NT2/D1 (cell line): ENCODE measurements around the gene MON2.

ENCODE experiments used
- DNase-seq: peaks from one replicate; pipeline ENCODE4 v3.0.0-alpha.2; 2011; ENCODE audit warnings: low read depth, low spot score
- H3K27me3 ChIP-seq: 2 replicates; pipeline ENCODE4 v1.6.0; 2011; ENCODE audit warnings: mild to moderate bottlenecking; ENCODE audit not compliant: insufficient read length, insufficient read depth
- H3K36me3 ChIP-seq: 2 replicates; pipeline ENCODE4 v1.6.1; 2011; ENCODE audit warnings: mild to moderate bottlenecking, low read length, mixed read lengths; ENCODE audit not compliant: insufficient read depth, insufficient read length
- H3K4me1 ChIP-seq: 2 replicates; pipeline ENCODE4 v1.5.1; 2011; ENCODE audit not compliant: insufficient read depth, insufficient read length
- H3K4me3 ChIP-seq: 2 replicates; pipeline ENCODE4 v1.5.1; 2011; ENCODE audit warnings: low read depth; ENCODE audit not compliant: insufficient read length
- H3K9ac ChIP-seq: 2 replicates; pipeline ENCODE4 v1.6.0; 2011; ENCODE audit warnings: low read depth; ENCODE audit not compliant: insufficient read length
- H3K9me3 ChIP-seq: 2 replicates; pipeline ENCODE4 v1.5.1; 2011; ENCODE audit warnings: mild to moderate bottlenecking, low read length; ENCODE audit not compliant: insufficient read depth
- SUZ12 ChIP-seq: IDR thresholded peaks from 2 replicates; pipeline ENCODE4 v1.6.1; 2011; ENCODE audit not compliant: insufficient read length, insufficient read depth; ENCODE audit errors: extremely low read depth
- YY1 ChIP-seq: IDR thresholded peaks from 2 replicates; pipeline ENCODE4 v1.6.1; 2011; ENCODE audit not compliant: insufficient read length, insufficient read depth
- ZNF274 ChIP-seq: IDR thresholded peaks from 2 replicates; pipeline ENCODE4 v1.6.1; 2011; ENCODE audit warnings: mild to moderate bottlenecking, low read depth, low read length

MON2 gene

GRCh38 chr12:62562846-62563245 lies 96.2 kb downstream of the MON2 start:
- H3K9me3 ChIP-seq = no peaks in the 10 kb centered on the region
- no peaks in the 10 kb centered on the region for H3K27me3 ChIP-seq
- no peak overlapping the region for H3K9ac ChIP-seq
- H3K4me3 ChIP-seq = no peak overlapping the region
- DNase-seq = no peak
- TF ChIP-seq SUZ12 (no peak), ZNF274 (no peak), YY1 (no peak)
- peaks cover 32% of the 10 kb centered on the region for H3K36me3 ChIP-seq
- no peaks in the 10 kb centered on the region for H3K4me1 ChIP-seq

DNA sequence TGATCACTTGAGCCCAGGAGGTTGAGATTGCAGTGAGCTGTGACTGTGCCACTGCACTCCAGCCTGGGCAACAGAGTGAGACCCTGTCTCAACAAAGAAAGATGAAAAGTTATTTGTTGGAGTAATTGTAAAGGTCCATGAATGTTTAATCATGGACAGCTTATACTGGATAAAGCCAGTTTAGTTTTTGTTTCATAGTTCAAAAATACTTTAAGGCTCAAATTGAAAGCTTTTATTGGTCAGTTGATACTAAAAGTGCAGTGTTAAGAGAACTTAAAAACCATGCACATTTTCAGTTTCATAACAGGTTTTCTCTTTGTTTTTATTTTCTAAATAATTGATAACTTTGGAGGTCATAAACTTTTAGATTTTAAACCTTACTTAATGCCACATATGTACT lies 108.4 kb downstream of the MON2 start:
- DNase-seq = no peak
- peaks cover 27% of the 10 kb centered on the region for H3K36me3 ChIP-seq
- TF ChIP-seq ZNF274 (no peak), SUZ12 (no peak), YY1 (no peak)
- H3K9me3 ChIP-seq = no peaks in the 10 kb centered on the region
- H3K9ac ChIP-seq = no peak overlapping the region
- no peaks in the 10 kb centered on the region for H3K4me1 ChIP-seq
- H3K27me3 ChIP-seq = no peaks in the 10 kb centered on the region
- H3K4me3 ChIP-seq = no peak overlapping the region

DNA sequence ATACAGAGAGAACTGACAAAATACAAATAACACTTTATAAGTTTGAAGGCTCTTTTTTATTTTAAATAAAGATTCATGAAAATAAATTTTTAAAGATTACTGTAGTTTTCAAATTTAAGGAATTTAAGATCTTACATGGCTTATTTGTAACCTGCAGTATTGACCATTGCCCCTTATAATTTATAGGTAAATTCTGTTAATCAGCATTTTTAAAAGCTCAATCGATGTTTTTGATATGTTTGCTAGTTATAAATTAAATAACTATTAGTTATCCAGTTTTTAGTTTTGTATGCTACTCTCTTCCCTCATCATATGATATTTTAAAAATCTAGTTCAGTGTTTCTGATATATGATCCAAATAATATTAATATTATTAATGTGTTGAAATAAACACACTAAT lies 109.9 kb downstream of the MON2 start:
- Histone ChIP-seq H3K4me1 (no peaks in the 10 kb centered on the region), H3K9ac (no peak overlapping the region), H3K9me3 (no peaks in the 10 kb centered on the region), H3K4me3 (no peak overlapping the region), H3K27me3 (no peaks in the 10 kb centered on the region), H3K36me3 (peaks cover 24% of the 10 kb centered on the region)
- no peak for DNase-seq
- no peak for TF ChIP-seq SUZ12
- TF ChIP-seq YY1 = no peak
- TF ChIP-seq ZNF274 = no peak

- Histone ChIP-seq H3K4me3 (no peak overlapping the region), H3K9me3 (no peaks in the 10 kb centered on the region), H3K9ac (no peak overlapping the region), H3K36me3 (peaks cover 13% of the 10 kb centered on the region), H3K27me3 (no peaks in the 10 kb centered on the region), H3K4me1 (no peaks in the 10 kb centered on the region)
- no peak for DNase-seq
- TF ChIP-seq ZNF274 (no peak), SUZ12 (no peak)
Observed at GRCh38 chr12:62578726-62579125, 112.1 kb downstream of the MON2 start.

DNA sequence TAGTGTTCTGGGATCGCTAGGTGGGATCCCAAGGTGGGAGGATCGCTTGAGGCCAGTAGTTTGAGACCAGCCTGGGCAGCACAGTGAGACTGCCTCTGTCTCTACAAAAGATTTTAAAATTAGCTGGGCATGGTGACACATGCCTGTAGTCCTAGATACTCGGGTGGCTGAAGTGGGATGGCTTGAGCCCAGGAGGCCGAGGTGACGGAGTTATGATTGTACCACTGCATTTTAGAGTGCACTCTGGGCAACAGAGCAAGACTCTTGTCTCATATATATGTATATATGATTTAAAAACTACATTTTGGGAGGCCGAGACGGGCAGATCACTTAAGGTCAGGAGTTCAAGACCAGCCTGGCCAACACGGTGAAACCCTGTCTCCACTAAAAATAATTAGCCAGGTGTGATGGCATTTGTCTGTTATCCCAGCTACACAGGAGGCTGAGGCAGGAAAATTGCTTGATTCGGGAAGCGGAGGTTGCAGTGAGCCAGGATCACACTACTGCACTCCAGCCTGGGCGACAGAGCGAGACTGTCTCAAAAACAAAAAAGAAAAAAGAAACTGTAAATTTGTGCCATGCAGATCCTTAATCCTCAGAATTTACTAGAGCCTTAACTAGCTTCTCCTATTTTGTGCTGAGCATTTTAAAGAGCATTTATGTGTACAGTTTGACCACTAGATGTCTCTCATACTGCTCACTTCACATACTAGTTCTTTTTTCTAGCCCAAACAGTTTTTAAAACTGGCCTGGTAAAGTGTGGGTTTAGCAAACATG lies 114.8 kb downstream of the MON2 start:
- no peak for TF ChIP-seq ZNF274
- no peak for TF ChIP-seq SUZ12
- no peak for TF ChIP-seq YY1
- no peaks in the 10 kb centered on the region for H3K9me3 ChIP-seq
- no peaks in the 10 kb centered on the region for H3K4me1 ChIP-seq
- H3K9ac ChIP-seq = no peak overlapping the region
- peak; percentile 20 for DNase-seq
- no peak overlapping the region for H3K4me3 ChIP-seq
- no peaks in the 10 kb centered on the region for H3K27me3 ChIP-seq
- peaks cover 6% of the 10 kb centered on the region for H3K36me3 ChIP-seq

DNA sequence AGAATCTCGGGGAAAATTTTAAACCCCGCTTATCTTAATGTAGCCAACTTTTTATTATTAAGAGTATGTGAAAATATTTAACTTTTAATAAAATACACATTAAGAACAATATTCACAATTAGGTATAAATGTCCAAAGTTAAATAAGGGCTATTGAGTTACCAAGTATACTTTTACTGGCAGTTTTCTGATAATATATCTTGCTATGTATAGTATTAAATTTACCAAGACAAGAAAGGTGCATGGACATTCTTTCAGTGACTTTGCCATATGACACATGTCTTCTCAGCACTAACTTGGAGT lies 115.4 kb downstream of the MON2 start:
- DNase-seq = no peak
- TF ChIP-seq ZNF274 (no peak), YY1 (no peak), SUZ12 (no peak)
- H3K36me3 ChIP-seq = peaks cover 6% of the 10 kb centered on the region
- H3K27me3 ChIP-seq = no peaks in the 10 kb centered on the region
- no peaks in the 10 kb centered on the region for H3K9me3 ChIP-seq
- H3K9ac ChIP-seq = peak overlapping the region; percentile 11
- H3K4me3 ChIP-seq = no peak overlapping the region
- no peaks in the 10 kb centered on the region for H3K4me1 ChIP-seq

DNA sequence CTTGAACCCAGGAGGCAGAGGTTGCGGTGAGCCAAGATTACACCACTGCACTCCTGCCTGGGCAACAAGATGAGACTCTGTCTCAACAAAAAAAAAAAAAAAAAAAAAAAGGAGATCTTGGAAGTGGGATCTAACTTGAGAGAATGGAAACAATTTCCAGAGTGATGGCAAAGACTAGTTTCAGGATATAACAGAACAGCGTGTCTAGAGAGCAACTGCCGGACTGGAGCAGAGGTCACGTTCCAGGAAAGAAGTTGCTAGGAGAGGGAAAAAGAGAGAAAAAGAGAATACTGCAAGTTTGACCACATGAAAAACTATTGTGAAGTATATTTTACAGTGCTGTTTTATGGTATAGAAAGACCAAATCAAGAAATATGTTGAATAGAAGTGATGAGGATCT lies 118.0 kb downstream of the MON2 start:
- no peaks in the 10 kb centered on the region for H3K27me3 ChIP-seq
- H3K9me3 ChIP-seq = no peaks in the 10 kb centered on the region
- DNase-seq = no peak
- no peaks in the 10 kb centered on the region for H3K4me1 ChIP-seq
- no peak overlapping the region for H3K9ac ChIP-seq
- no peak overlapping the region for H3K4me3 ChIP-seq
- TF ChIP-seq YY1 (no peak), SUZ12 (no peak), ZNF274 (no peak)
- H3K36me3 ChIP-seq = peaks cover 8% of the 10 kb centered on the region

- Histone ChIP-seq H3K9me3 (no peaks in the 10 kb centered on the region), H3K4me1 (no peaks in the 10 kb centered on the region), H3K4me3 (no peak overlapping the region), H3K36me3 (peaks cover 11% of the 10 kb centered on the region), H3K9ac (no peak overlapping the region), H3K27me3 (no peaks in the 10 kb centered on the region)
- DNase-seq = no peak
- no peak for TF ChIP-seq SUZ12
- TF ChIP-seq ZNF274 = no peak
- TF ChIP-seq YY1 = no peak
Observed at GRCh38 chr12:62586850-62587249, 120.2 kb downstream of the MON2 start.
